Prostate gland (tissue), 2 donors: ENCODE data around the gene IGHMBP2.

Source experiments
- POLR2A ChIP-seq: fragments of 450-650 bp; IDR thresholded peaks from one replicate; pipeline ENCODE4 v1.6.1; 2016; ENCODE audit warnings: antibody characterized with exemption, mild to moderate bottlenecking
- TF ChIP-seq, protein P1 (sequence below), 4 experiments: fragments of 200-600 bp in 2 of 4; fragments of 450-650 bp in 2 of 4; sonication (generic) in 2 of 4; IDR thresholded peaks; 1 replicate in 3 of 4; 2 replicates in 1 of 4; pipeline ENCODE4 v1.5.1; 2016 to 2019; ENCODE audit warnings: antibody characterized with exemption in 4 of 4, mild to moderate bottlenecking in 2 of 4, moderate library complexity in 2 of 4

GRCh38 chr11:68938816-68939582 is 35.3 kb downstream of the IGHMBP2 start:
- no peak for TF ChIP-seq POLR2A
- TF ChIP-seq, protein P1, sequence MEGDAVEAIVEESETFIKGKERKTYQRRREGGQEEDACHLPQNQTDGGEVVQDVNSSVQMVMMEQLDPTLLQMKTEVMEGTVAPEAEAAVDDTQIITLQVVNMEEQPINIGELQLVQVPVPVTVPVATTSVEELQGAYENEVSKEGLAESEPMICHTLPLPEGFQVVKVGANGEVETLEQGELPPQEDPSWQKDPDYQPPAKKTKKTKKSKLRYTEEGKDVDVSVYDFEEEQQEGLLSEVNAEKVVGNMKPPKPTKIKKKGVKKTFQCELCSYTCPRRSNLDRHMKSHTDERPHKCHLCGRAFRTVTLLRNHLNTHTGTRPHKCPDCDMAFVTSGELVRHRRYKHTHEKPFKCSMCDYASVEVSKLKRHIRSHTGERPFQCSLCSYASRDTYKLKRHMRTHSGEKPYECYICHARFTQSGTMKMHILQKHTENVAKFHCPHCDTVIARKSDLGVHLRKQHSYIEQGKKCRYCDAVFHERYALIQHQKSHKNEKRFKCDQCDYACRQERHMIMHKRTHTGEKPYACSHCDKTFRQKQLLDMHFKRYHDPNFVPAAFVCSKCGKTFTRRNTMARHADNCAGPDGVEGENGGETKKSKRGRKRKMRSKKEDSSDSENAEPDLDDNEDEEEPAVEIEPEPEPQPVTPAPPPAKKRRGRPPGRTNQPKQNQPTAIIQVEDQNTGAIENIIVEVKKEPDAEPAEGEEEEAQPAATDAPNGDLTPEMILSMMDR (IDR thresholded peaks at IDR 0.05), result no peak
